ENCODE results near the gene LIPA. TPM values are rescaled to one million over a fixed set of nuclear protein-coding genes. Genes with fewer than 3 reads are reported as not detected.
A peak's percentile ranks its signal among the peaks of the same experiment; 100 is the strongest.
"Not testable (repeated sequence)": the region's sequence is repeated elsewhere in the genome, so short reads cannot be mapped to it uniquely, and the experiment has no call there.

LIPA gene
- total RNA-seq, 4 donors from 2014 or later, result 19.9 to 64.1 (median 28.8) TPM

DNA sequence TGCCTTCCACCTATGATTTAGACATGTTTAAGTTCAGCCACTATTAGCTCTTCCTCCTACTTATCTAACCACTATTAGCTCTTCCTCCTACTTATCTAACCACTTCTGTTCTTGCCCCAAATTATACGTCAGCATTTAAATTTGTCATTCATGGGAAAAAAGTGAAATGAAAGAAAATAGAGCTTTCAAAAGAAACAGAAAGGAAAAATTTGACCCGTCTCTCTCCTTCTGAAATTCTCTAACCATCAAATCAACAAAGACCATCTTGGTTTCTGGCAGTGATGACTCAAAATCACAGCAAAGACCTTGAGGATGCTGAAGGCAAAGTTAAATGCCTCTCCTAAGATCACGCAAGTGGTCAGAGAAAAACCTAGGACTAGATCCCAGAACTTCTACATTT, 2.6 kb downstream of the LIPA start:
- peaks cover 9 to 21% (median 9%) of the 10 kb centered on the region in 3 donors for H3K4me1 ChIP-seq
- peaks cover 0 to 8% (median 0%) of the 10 kb centered on the region in 3 donors for H3K36me3 ChIP-seq
- intact Hi-C loops (cut with DNase I), result no loop called here
- H3K27me3 ChIP-seq, result no peaks in the 10 kb centered on the region
- TF ChIP-seq POLR2A (IDR thresholded peaks at IDR 0.05), result no peak
- TF ChIP-seq, protein P1, sequence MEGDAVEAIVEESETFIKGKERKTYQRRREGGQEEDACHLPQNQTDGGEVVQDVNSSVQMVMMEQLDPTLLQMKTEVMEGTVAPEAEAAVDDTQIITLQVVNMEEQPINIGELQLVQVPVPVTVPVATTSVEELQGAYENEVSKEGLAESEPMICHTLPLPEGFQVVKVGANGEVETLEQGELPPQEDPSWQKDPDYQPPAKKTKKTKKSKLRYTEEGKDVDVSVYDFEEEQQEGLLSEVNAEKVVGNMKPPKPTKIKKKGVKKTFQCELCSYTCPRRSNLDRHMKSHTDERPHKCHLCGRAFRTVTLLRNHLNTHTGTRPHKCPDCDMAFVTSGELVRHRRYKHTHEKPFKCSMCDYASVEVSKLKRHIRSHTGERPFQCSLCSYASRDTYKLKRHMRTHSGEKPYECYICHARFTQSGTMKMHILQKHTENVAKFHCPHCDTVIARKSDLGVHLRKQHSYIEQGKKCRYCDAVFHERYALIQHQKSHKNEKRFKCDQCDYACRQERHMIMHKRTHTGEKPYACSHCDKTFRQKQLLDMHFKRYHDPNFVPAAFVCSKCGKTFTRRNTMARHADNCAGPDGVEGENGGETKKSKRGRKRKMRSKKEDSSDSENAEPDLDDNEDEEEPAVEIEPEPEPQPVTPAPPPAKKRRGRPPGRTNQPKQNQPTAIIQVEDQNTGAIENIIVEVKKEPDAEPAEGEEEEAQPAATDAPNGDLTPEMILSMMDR (IDR thresholded peaks at IDR 0.05), result no peak
- no peak for DNase-seq
- H3K9me3 ChIP-seq, result peaks cover 0 to 5% (median under 1%) of the 10 kb centered on the region in 3 donors
- WGBS, 2 donors, result 63 to 78% methylated on average over 3 of the region's 3 CpGs
- H3K27ac ChIP-seq, result no peak overlapping the region
- H3K4me3 ChIP-seq, result no peak overlapping the region

DNA sequence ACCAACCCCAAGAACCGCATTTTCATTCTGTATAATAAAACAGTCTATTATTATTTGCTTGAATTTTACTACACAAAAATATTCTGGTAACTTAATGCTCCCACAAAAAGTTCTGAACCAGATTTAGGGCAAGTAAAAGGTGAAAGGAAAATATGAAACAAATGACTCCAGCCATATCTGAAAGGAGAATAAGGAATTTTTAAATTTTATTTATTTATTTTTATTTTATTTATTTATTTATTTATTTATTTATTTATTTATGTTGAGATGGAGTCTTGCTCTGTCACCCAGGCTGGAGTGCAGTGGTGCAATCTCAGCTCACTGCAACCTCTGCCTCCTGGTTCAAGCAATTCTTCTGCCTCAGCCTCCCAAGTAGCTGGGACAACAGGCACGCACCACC, 4.0 kb downstream of the LIPA start:
- WGBS, 2 donors, result 92 to 98% methylated on average over 2 of the region's 2 CpGs
- peaks cover 9 to 23% (median 9%) of the 10 kb centered on the region in 3 donors for H3K4me1 ChIP-seq
- H3K4me3 ChIP-seq; H3K36me3 ChIP-seq; H3K27me3 ChIP-seq; H3K27ac ChIP-seq; H3K9me3 ChIP-seq; DNase-seq; intact Hi-C loops (cut with DNase I): not testable (repeated sequence)

DNA sequence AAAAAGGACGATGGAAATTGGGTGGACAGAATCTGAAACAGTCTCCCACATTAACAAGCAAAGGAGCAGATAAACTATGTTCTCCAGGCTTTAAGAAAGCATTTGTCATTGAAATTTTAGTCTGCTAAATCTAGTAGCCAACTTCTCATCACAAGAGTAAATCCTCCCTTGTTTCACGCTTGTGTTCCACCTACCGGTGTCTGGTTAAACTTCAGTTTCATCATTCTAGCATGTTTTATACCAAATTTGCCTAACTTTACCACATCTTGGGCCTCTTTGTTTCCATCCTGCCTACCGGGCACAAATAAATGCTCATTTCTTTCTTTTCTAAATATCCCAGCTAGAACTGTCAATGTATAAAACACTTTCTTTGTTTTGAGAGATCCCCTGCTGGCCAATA, 5.8 kb downstream of the LIPA start:
- Histone ChIP-seq H3K9me3 (no peaks in the 10 kb centered on the region), H3K4me1 (peaks cover 17 to 26% (median 20%) of the 10 kb centered on the region in 3 donors), H3K36me3 (peaks cover 0 to 15% (median 0%) of the 10 kb centered on the region in 3 donors), H3K27me3 (no peaks in the 10 kb centered on the region), H3K27ac (no peak overlapping the region), H3K4me3 (no peak overlapping the region)
- TF ChIP-seq, protein P1 (IDR thresholded peaks at IDR 0.05), result no peak
- no peak for TF ChIP-seq POLR2A (IDR thresholded peaks at IDR 0.05)
- no peak for DNase-seq
- 74 to 88% methylated on average over 4 of the region's 4 CpGs for WGBS, 2 donors
- intact Hi-C loops (cut with DNase I), result no loop called here

DNA sequence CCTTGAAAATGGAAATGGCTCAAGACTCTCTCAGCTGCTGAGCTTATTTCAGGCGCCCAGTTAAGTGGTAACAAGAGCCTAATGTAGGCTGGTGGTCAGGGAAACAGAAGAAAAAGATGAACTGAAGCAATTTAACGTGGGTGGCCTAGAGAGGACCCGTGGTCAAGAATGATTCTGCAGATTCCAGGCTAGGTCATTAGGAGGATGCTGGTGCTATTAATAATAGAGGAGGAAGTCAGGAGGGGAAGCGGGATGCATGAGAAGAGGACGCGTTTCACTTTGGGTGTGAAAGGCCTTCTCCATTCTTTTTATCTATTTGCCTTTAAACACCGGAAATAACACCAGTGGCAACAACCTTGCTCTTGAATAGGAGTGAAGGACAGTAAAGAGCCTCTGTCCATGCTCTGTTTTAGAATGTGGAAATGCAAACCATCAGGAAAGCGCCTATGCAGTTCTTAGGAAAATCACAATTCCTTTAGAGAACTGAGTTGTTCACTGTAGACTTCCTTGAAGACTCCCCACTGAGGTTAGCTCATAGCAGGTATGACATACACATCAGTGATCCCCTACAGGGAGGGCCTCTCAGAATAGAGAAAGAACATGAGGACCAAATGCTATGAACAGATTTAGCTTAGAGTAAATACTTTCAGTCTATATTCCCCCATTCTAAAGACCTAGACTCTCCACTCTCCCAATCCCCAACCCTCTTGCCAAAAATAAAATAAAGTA, 8.6 kb downstream of the LIPA start:
- TF ChIP-seq, protein P1 (IDR thresholded peaks at IDR 0.05), result no peak
- no peak for TF ChIP-seq POLR2A (IDR thresholded peaks at IDR 0.05)
- Histone ChIP-seq H3K27ac (peak overlapping the region in 1 of 4 donors; percentile 53), H3K4me1 (peaks cover 11 to 20% (median 15%) of the 10 kb centered on the region in 3 donors), H3K36me3 (peaks cover 0 to 39% (median 7%) of the 10 kb centered on the region in 3 donors), H3K9me3 (no peaks in the 10 kb centered on the region), H3K27me3 (no peaks in the 10 kb centered on the region), H3K4me3 (no peak overlapping the region)
- no peak for DNase-seq
- intact Hi-C loops (cut with DNase I), result no loop called here
- 62 to 74% methylated on average over 8 of the region's 8 CpGs for WGBS, 2 donors

DNA sequence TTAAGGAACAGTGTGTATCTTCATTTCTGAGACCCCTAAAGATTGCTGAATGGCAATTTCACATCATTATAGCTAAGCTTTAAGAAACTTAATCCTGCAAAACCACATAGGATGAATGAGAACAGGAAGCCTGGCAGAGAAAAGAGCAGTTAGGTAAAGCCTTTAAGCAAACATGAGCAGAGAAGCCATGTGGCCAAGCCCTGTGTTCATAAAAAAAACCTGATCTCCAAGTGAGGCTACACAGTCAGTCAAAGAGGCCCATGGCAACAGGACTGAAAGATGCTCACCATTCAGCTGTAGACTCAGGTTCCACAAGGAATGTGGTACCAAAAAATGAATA, 9.3 kb downstream of the LIPA start:
- Histone ChIP-seq H3K36me3 (peaks cover 0 to 42% (median 7%) of the 10 kb centered on the region in 3 donors), H3K27ac (peak overlapping the region; percentile 12 to 66 (median 48)), H3K4me3 (no peak overlapping the region), H3K4me1 (peaks cover 11 to 20% (median 15%) of the 10 kb centered on the region in 3 donors), H3K27me3 (no peaks in the 10 kb centered on the region), H3K9me3 (no peaks in the 10 kb centered on the region)
- TF ChIP-seq POLR2A (IDR thresholded peaks at IDR 0.05), result no peak
- TF ChIP-seq, protein P1 (IDR thresholded peaks at IDR 0.05), result no peak
- intact Hi-C loops (cut with DNase I), result no loop called here
- no peak for DNase-seq
